Type B pancreatic cell (in vitro differentiated cells): ENCODE measurements around the gene HTR3D. TPM values are rescaled to one million over a fixed set of nuclear protein-coding genes. Genes with fewer than 3 reads are reported as not detected.
"Not testable (repeated sequence)": the region's sequence is repeated elsewhere in the genome, so short reads cannot be mapped to it uniquely, and the experiment has no call there.

Experiments used
- DNase-seq: peaks from one replicate; pipeline ENCODE4 v3.0.0; 2021; ENCODE audit warnings: mixed read lengths; ENCODE audit not compliant: unreplicated experiment; ENCODE audit errors: extremely low spot score
- H3K27ac Mint-ChIP-seq: 2 replicates; pipeline ENCODE4 v1.8.0; 2021; ENCODE audit warnings: mild to moderate bottlenecking, mixed read lengths
- H3K27me3 Mint-ChIP-seq: 2 replicates; pipeline ENCODE4 v1.8.0; 2021; ENCODE audit warnings: mixed read lengths
- H3K36me3 Mint-ChIP-seq: 2 replicates; pipeline ENCODE4 v1.8.0; 2021; ENCODE audit warnings: mixed read lengths
- H3K4me1 Mint-ChIP-seq: one replicate; pipeline ENCODE4 v1.8.0; 2021; ENCODE audit warnings: mixed read lengths; ENCODE audit not compliant: unreplicated experiment
- H3K4me3 Mint-ChIP-seq: 2 replicates; pipeline ENCODE4 v1.8.0; 2021; ENCODE audit warnings: mild to moderate bottlenecking, mixed read lengths
- H3K9me3 Mint-ChIP-seq: 2 replicates; pipeline ENCODE4 v1.8.0; 2021; ENCODE audit warnings: mixed read lengths
- CTCF ChIP-seq: fragments of 200-600 bp; sonication (generic); conservative IDR thresholded peaks from 2 replicates; pipeline ENCODE4 v1.5.0; 2021; ENCODE audit warnings: antibody characterized with exemption, mild to moderate bottlenecking
- total RNA-seq: library from RNA; stranded (reverse); gene quantifications from 2 replicates; pipeline ENCODE4 v1.2.1, GENCODE V29; 2021; ENCODE audit warnings: low replicate concordance

HTR3D gene
- total RNA-seq, 1 donor from 2014 or later, result not detected

- Mint-ChIP-seq H3K27me3 (peaks cover 11% of the 10 kb centered on the region), H3K9me3 (no peaks in the 10 kb centered on the region), H3K4me3 (peak within 1 kb of the TSS; percentile 100), H3K27ac (peak within 1 kb of the TSS; percentile 96), H3K4me1 (peaks cover 28% of the 10 kb centered on the region), H3K36me3 (peaks cover 7% of the 10 kb centered on the region)
- peak; percentile 73 for TF ChIP-seq CTCF
- peak; percentile 92 for DNase-seq
These were observed 13.7 kb upstream of the HTR3D start, which contains the start of gene ABCC5 for GRCh38 chr3:184017672-184018423. Gene ABCC5, minus strand, starts transcription at chr3:184017884. Its CDS starts 3,492 bp downstream, at chr3:184014392.

GRCh38 chr3:184018424-184018973 lies 13.0 kb upstream of the HTR3D start:
- H3K27ac Mint-ChIP-seq, result peak overlapping the region; percentile 96
- H3K4me1 Mint-ChIP-seq, result peaks cover 28% of the 10 kb centered on the region
- TF ChIP-seq CTCF, result no peak
- no peak for DNase-seq
- H3K4me3 Mint-ChIP-seq, result peak overlapping the region; percentile 100
- peaks cover 13% of the 10 kb centered on the region for H3K27me3 Mint-ChIP-seq
- H3K9me3 Mint-ChIP-seq, result no peaks in the 10 kb centered on the region
- H3K36me3 Mint-ChIP-seq, result peaks cover 5% of the 10 kb centered on the region

GRCh38 chr3:184022323-184022722 lies 9.2 kb upstream of the HTR3D start:
- H3K27me3 Mint-ChIP-seq, result peaks cover 13% of the 10 kb centered on the region
- no peak overlapping the region for H3K27ac Mint-ChIP-seq
- no peaks in the 10 kb centered on the region for H3K36me3 Mint-ChIP-seq
- H3K4me3 Mint-ChIP-seq, result no peak overlapping the region
- H3K4me1 Mint-ChIP-seq, result peaks cover 6% of the 10 kb centered on the region
- H3K9me3 Mint-ChIP-seq, result no peaks in the 10 kb centered on the region
- no peak for TF ChIP-seq CTCF
- DNase-seq, result no peak

GRCh38 chr3:184025256-184025655 lies 6.3 kb upstream of the HTR3D start:
- peaks cover 15% of the 10 kb centered on the region for H3K27me3 Mint-ChIP-seq
- not testable (repeated sequence) for H3K36me3 Mint-ChIP-seq, H3K4me1 Mint-ChIP-seq, H3K9me3 Mint-ChIP-seq, DNase-seq, H3K4me3 Mint-ChIP-seq, H3K27ac Mint-ChIP-seq

GRCh38 chr3:184028275-184028890 lies 3.2 kb upstream of the HTR3D start:
- H3K27ac Mint-ChIP-seq, DNase-seq, H3K36me3 Mint-ChIP-seq, H3K4me1 Mint-ChIP-seq, H3K4me3 Mint-ChIP-seq, H3K9me3 Mint-ChIP-seq: not testable (repeated sequence)
- H3K27me3 Mint-ChIP-seq, result peaks cover 18% of the 10 kb centered on the region

GRCh38 chr3:184029443-184029842 lies 2.1 kb upstream of the HTR3D start:
- no peaks in the 10 kb centered on the region for H3K9me3 Mint-ChIP-seq
- no peak for DNase-seq
- no peaks in the 10 kb centered on the region for H3K36me3 Mint-ChIP-seq
- H3K27me3 Mint-ChIP-seq, result peaks cover 21% of the 10 kb centered on the region
- no peak overlapping the region for H3K4me3 Mint-ChIP-seq
- H3K4me1 Mint-ChIP-seq, result no peaks in the 10 kb centered on the region
- TF ChIP-seq CTCF, result no peak
- no peak overlapping the region for H3K27ac Mint-ChIP-seq
